ENCODE measurements around the gene CD79B. TPM values are rescaled to one million over a fixed set of nuclear protein-coding genes. Genes with fewer than 3 reads are reported as not detected.

CD79B gene
- total and polyA plus RNA-seq, 2 donors = 19.5 to 34.1 TPM

DNA sequence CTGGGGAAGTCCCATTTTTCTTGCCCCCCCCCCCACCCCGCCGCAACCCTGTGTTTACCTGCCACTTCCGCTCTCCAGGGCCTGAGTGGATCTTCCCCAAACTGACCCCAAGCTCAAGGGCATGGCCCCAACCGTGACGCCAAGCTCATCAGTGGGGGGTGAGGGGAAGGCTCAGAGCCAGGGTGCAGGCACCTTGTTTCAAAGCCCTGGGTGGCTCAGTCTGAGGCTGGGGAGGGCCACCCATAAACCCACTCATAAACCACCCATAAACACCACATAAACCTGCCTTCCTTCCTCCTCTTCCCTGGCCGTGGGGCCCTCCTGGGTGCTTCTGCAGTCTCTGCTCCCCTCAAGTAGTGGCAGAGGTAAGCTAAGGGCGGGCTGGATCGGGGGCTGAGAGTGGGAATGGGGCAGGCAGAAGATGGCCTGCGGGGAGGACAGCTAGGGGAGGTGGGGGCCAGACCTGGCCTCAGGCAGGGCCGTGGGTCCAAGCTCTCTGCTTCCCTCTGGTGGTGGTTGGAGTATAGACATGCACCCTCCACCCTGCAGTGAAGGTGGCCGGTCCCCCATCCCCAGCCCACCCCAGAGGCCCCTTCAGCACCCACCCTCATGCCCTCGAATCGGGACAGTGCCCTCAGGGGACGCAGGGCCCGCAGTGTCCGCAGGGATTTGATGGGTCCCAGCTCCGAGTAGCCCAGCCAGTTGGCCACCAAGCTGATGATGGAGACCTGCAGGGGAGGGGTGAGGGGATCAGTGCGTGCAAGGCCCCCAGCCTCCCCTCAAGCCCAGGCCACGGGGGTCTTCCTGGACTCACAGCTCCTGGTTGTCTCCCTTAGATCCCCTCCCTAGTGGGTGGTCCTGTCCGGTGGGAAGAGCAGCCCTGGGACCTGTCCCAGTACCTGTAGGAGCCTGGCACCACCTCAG is 14.6 kb upstream of the CD79B start:
- DNase-seq (ENCODE audit: low read depth in 6 of 9, low spot score in 9 of 9) = peak in 6 of 9 donors; percentile 48 to 78 (median 65)
- no peak overlapping the region for H3K4me3 ChIP-seq (ENCODE audit: low read length in 2 of 2)
- H3K27me3 ChIP-seq (ENCODE audit: control insufficient read depth in 2 of 2, insufficient read depth in 1 of 2, low read length in 1 of 2) = peaks cover 0 to 6% of the 10 kb centered on the region in 2 donors
- whole genome bisulfite sequencing = 30% methylated on average over 20 of the region's 20 CpGs
- peak overlapping the region in 1 of 2 donors; percentile 59 for H3K27ac ChIP-seq (ENCODE audit: low read depth in 1 of 2, low read length in 1 of 2)
- H3K9me3 ChIP-seq (ENCODE audit: control insufficient read depth in 2 of 2, insufficient read depth in 1 of 2, low read length in 1 of 2) = no peaks in the 10 kb centered on the region
- H3K36me3 ChIP-seq (ENCODE audit: control insufficient read depth in 2 of 2, insufficient read depth in 2 of 2, low read length in 1 of 2) = no peaks in the 10 kb centered on the region
- peaks cover 10 to 18% of the 10 kb centered on the region in 2 donors for H3K4me1 ChIP-seq (ENCODE audit: control insufficient read depth in 2 of 2, insufficient read depth in 2 of 2, low read length in 2 of 2)

DNA sequence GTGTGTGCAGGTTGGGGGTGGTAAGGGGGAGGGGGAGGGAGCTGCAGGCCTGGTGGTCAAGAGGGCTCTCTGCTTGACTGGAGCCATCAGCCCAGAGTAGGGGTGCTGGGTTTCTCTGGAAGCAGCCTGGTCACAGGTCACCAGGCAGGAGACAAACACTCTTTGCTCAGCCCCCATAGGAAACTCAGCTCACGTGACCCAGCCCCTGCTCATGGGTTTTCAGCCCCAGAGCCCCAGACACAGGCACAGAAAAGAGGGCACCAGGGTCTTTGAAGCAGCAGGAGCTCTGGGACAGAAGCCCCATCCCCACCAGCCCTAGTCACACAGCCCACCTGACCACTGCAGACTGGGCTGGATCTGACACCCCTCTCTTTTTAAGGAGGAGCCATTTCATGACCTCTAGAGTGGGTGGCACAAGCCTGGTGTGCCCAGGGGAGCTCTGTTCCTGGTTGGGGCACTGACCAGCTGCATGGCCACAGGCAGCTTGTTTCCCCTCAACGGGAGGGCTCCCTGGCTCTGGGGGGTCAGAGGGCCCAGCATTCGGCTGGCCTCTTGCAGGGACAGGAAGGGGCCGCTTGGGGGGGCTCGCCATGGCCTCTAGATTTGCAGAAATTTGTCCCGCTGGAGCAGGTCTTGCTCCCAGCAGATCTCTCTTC is 13.8 kb upstream of the CD79B start:
- Histone ChIP-seq H3K36me3 (ENCODE audit: control insufficient read depth in 2 of 2, insufficient read depth in 2 of 2, low read length in 1 of 2) (no peaks in the 10 kb centered on the region), H3K4me3 (ENCODE audit: low read length in 2 of 2) (no peak overlapping the region), H3K4me1 (ENCODE audit: control insufficient read depth in 2 of 2, insufficient read depth in 2 of 2, low read length in 2 of 2) (peaks cover 10 to 18% of the 10 kb centered on the region in 2 donors), H3K27me3 (ENCODE audit: control insufficient read depth in 2 of 2, insufficient read depth in 1 of 2, low read length in 1 of 2) (peaks cover 0 to 6% of the 10 kb centered on the region in 2 donors), H3K27ac (ENCODE audit: low read depth in 1 of 2, low read length in 1 of 2) (peak overlapping the region in 1 of 2 donors; percentile 14), H3K9me3 (ENCODE audit: control insufficient read depth in 2 of 2, insufficient read depth in 1 of 2, low read length in 1 of 2) (no peaks in the 10 kb centered on the region)
- 52% methylated on average over 6 of the region's 6 CpGs for WGBS
- peak in 6 of 9 donors; percentile 40 to 76 (median 63) for DNase-seq (ENCODE audit: low read depth in 6 of 9, low spot score in 9 of 9)

DNA sequence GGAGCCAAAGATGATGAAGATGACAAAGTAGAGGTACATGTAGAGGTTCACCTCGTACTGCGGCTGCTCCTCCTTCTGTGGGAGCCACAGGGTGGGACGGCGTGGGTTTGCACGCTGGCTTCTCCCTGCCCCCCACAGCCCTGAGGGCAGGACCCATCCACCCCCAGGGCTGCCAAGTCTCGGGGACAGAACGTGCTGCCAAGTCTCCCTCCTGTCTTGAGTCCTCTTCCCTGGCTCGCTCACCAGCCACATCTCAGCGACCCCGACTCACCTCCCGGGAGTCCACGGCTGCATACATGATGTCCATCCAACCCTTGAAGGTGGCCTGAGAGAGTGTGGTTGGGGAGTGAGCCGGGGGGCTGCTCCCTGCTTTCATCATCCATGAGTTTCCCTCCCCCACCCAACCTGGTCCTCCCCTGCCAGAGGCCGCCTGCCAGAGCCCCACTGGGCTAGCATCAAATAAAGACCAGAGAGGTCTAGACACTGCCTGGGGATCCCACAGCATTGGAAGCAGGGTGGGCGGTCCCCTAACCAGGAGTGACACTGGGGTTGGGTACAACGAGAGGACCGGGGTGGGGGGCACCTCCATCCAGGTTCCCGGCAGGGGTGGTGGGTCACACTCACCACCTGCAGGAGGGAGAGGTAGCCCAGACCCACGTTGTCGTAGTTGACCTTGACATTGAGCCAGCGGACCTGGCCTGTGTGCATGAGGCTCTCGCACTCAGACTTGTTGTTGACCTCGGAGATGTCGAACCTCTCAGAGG is 12.8 kb upstream of the CD79B start:
- Histone ChIP-seq H3K4me3 (ENCODE audit: low read length in 2 of 2) (no peak overlapping the region), H3K27ac (ENCODE audit: low read depth in 1 of 2, low read length in 1 of 2) (no peak overlapping the region), H3K4me1 (ENCODE audit: control insufficient read depth in 2 of 2, insufficient read depth in 2 of 2, low read length in 2 of 2) (peaks cover 10 to 18% of the 10 kb centered on the region in 2 donors), H3K27me3 (ENCODE audit: control insufficient read depth in 2 of 2, insufficient read depth in 1 of 2, low read length in 1 of 2) (peaks cover 0 to 6% of the 10 kb centered on the region in 2 donors), H3K9me3 (ENCODE audit: control insufficient read depth in 2 of 2, insufficient read depth in 1 of 2, low read length in 1 of 2) (no peaks in the 10 kb centered on the region), H3K36me3 (ENCODE audit: control insufficient read depth in 2 of 2, insufficient read depth in 2 of 2, low read length in 1 of 2) (no peaks in the 10 kb centered on the region)
- WGBS = 95% methylated on average over 24 of the region's 24 CpGs
- no peak for DNase-seq (ENCODE audit: low read depth in 6 of 9, low spot score in 9 of 9)

GRCh38 chr17:63943745-63944144 is 11.6 kb upstream of the CD79B start:
- DNase-seq (ENCODE audit: low read depth in 6 of 9, low spot score in 9 of 9) = no peak
- Histone ChIP-seq H3K9me3 (ENCODE audit: control insufficient read depth in 2 of 2, insufficient read depth in 1 of 2, low read length in 1 of 2) (no peaks in the 10 kb centered on the region), H3K4me1 (ENCODE audit: control insufficient read depth in 2 of 2, insufficient read depth in 2 of 2, low read length in 2 of 2) (peaks cover 10 to 18% of the 10 kb centered on the region in 2 donors), H3K27ac (ENCODE audit: low read depth in 1 of 2, low read length in 1 of 2) (no peak overlapping the region), H3K36me3 (ENCODE audit: control insufficient read depth in 2 of 2, insufficient read depth in 2 of 2, low read length in 1 of 2) (no peaks in the 10 kb centered on the region), H3K27me3 (ENCODE audit: control insufficient read depth in 2 of 2, insufficient read depth in 1 of 2, low read length in 1 of 2) (peaks cover 0 to 6% of the 10 kb centered on the region in 2 donors), H3K4me3 (ENCODE audit: low read length in 2 of 2) (no peak overlapping the region)
- 87% methylated on average over 9 of the region's 9 CpGs for WGBS

DNA sequence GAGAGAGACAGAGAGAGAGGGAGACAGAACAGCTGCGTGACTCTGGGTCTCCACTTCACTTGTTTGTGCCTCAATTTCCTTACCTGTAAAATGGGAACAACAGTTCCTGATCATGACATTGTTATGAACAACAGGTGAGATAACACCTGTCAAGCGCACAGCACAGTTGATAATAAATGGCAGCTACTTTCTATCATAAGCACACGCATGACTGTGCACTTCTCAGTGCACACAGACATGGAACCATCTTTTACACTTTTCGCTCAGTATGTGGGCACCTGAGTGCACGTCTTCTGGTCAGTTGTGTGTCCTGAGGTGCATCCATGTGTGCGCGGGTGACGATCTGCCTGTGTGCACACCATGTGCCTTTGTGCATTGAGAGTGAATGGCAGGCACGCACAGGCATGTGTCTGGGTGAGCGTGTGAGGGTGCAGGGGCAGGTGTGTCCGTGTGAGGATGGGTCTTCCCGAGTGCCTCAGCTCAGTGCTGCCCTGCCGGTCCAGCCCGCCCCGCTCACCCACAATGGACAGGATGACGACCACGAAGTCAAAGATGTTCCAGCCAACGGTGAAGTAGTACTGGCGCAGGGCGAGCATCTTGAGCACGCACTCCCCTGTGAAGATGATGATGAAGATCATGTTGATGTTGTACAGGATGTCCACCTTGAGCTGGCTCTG is 10.3 kb upstream of the CD79B start:
- DNase-seq (ENCODE audit: low read depth in 6 of 9, low spot score in 9 of 9) = no peak
- no peaks in the 10 kb centered on the region for H3K36me3 ChIP-seq (ENCODE audit: control insufficient read depth in 2 of 2, insufficient read depth in 2 of 2, low read length in 1 of 2)
- H3K27ac ChIP-seq (ENCODE audit: low read depth in 1 of 2, low read length in 1 of 2) = no peak overlapping the region
- H3K4me1 ChIP-seq (ENCODE audit: control insufficient read depth in 2 of 2, insufficient read depth in 2 of 2, low read length in 2 of 2) = peaks cover 10 to 18% of the 10 kb centered on the region in 2 donors
- WGBS = 97% methylated on average over 21 of the region's 21 CpGs
- no peak overlapping the region for H3K4me3 ChIP-seq (ENCODE audit: low read length in 2 of 2)
- peaks cover 0 to 6% of the 10 kb centered on the region in 2 donors for H3K27me3 ChIP-seq (ENCODE audit: control insufficient read depth in 2 of 2, insufficient read depth in 1 of 2, low read length in 1 of 2)
- H3K9me3 ChIP-seq (ENCODE audit: control insufficient read depth in 2 of 2, insufficient read depth in 1 of 2, low read length in 1 of 2) = no peaks in the 10 kb centered on the region

GRCh38 chr17:63941751-63942150 is 9.6 kb upstream of the CD79B start:
- no peaks in the 10 kb centered on the region for H3K36me3 ChIP-seq (ENCODE audit: control insufficient read depth in 2 of 2, insufficient read depth in 2 of 2, low read length in 1 of 2)
- no peak for DNase-seq (ENCODE audit: low read depth in 6 of 9, low spot score in 9 of 9)
- no peak overlapping the region for H3K27ac ChIP-seq (ENCODE audit: low read depth in 1 of 2, low read length in 1 of 2)
- H3K27me3 ChIP-seq (ENCODE audit: control insufficient read depth in 2 of 2, insufficient read depth in 1 of 2, low read length in 1 of 2) = peaks cover 0 to 6% of the 10 kb centered on the region in 2 donors
- H3K9me3 ChIP-seq (ENCODE audit: control insufficient read depth in 2 of 2, insufficient read depth in 1 of 2, low read length in 1 of 2) = no peaks in the 10 kb centered on the region
- H3K4me3 ChIP-seq (ENCODE audit: low read length in 2 of 2) = no peak overlapping the region
- peaks cover 10 to 15% of the 10 kb centered on the region in 2 donors for H3K4me1 ChIP-seq (ENCODE audit: control insufficient read depth in 2 of 2, insufficient read depth in 2 of 2, low read length in 2 of 2)
- WGBS = 97% methylated on average over 23 of the region's 23 CpGs

GRCh38 chr17:63941162-63941561 is 9.0 kb upstream of the CD79B start:
- no peaks in the 10 kb centered on the region for H3K36me3 ChIP-seq (ENCODE audit: control insufficient read depth in 2 of 2, insufficient read depth in 2 of 2, low read length in 1 of 2)
- H3K4me1 ChIP-seq (ENCODE audit: control insufficient read depth in 2 of 2, insufficient read depth in 2 of 2, low read length in 2 of 2) = peaks cover 4 to 9% of the 10 kb centered on the region in 2 donors
- WGBS = 96% methylated on average over 12 of the region's 12 CpGs
- no peak overlapping the region for H3K27ac ChIP-seq (ENCODE audit: low read depth in 1 of 2, low read length in 1 of 2)
- DNase-seq (ENCODE audit: low read depth in 6 of 9, low spot score in 9 of 9) = no peak
- H3K27me3 ChIP-seq (ENCODE audit: control insufficient read depth in 2 of 2, insufficient read depth in 1 of 2, low read length in 1 of 2) = peaks cover 0 to 6% of the 10 kb centered on the region in 2 donors
- H3K4me3 ChIP-seq (ENCODE audit: low read length in 2 of 2) = no peak overlapping the region
- no peaks in the 10 kb centered on the region for H3K9me3 ChIP-seq (ENCODE audit: control insufficient read depth in 2 of 2, insufficient read depth in 1 of 2, low read length in 1 of 2)

GRCh38 chr17:63940584-63940983 is 8.5 kb upstream of the CD79B start:
- no peak for DNase-seq (ENCODE audit: low read depth in 6 of 9, low spot score in 9 of 9)
- Histone ChIP-seq H3K4me3 (ENCODE audit: low read length in 2 of 2) (no peak overlapping the region), H3K4me1 (ENCODE audit: control insufficient read depth in 2 of 2, insufficient read depth in 2 of 2, low read length in 2 of 2) (peaks cover 0 to 3% of the 10 kb centered on the region in 2 donors), H3K27ac (ENCODE audit: low read depth in 1 of 2, low read length in 1 of 2) (no peak overlapping the region), H3K36me3 (ENCODE audit: control insufficient read depth in 2 of 2, insufficient read depth in 2 of 2, low read length in 1 of 2) (no peaks in the 10 kb centered on the region), H3K27me3 (ENCODE audit: control insufficient read depth in 2 of 2, insufficient read depth in 1 of 2, low read length in 1 of 2) (peaks cover 0 to 6% of the 10 kb centered on the region in 2 donors), H3K9me3 (ENCODE audit: control insufficient read depth in 2 of 2, insufficient read depth in 1 of 2, low read length in 1 of 2) (no peaks in the 10 kb centered on the region)
- WGBS = 98% methylated on average over 14 of the region's 14 CpGs

All from thymus (tissue), 11 donors.